Osteocyte (in vitro differentiated cells): ENCODE results near the gene PRDM2. TPM values are rescaled to one million over a fixed set of nuclear protein-coding genes. Genes with fewer than 3 reads are reported as not detected.

Experiments used
- DNase-seq: peaks from one replicate; pipeline ENCODE4 v3.0.0; 2021; ENCODE audit warnings: mixed read lengths; ENCODE audit not compliant: unreplicated experiment; ENCODE audit errors: extremely low spot score
- H3K27ac Mint-ChIP-seq: one replicate; pipeline ENCODE4 v1.8.0; 2021; ENCODE audit warnings: mild to moderate bottlenecking, mixed read lengths; ENCODE audit not compliant: unreplicated experiment
- H3K27me3 Mint-ChIP-seq: one replicate; pipeline ENCODE4 v1.8.0; 2021; ENCODE audit warnings: mixed read lengths; ENCODE audit not compliant: unreplicated experiment
- H3K36me3 Mint-ChIP-seq: one replicate; pipeline ENCODE4 v1.8.0; 2021; ENCODE audit warnings: mixed read lengths; ENCODE audit not compliant: unreplicated experiment
- H3K4me1 Mint-ChIP-seq: one replicate; pipeline ENCODE4 v1.8.0; 2021; ENCODE audit warnings: mixed read lengths; ENCODE audit not compliant: unreplicated experiment
- H3K4me3 Mint-ChIP-seq: one replicate; pipeline ENCODE4 v1.8.0; 2021; ENCODE audit warnings: mild to moderate bottlenecking, moderate library complexity, mixed read lengths; ENCODE audit not compliant: unreplicated experiment
- H3K9me3 Mint-ChIP-seq: one replicate; pipeline ENCODE4 v1.8.0; 2021; ENCODE audit warnings: mixed read lengths; ENCODE audit not compliant: unreplicated experiment
- total RNA-seq: library from RNA; stranded (reverse); gene quantifications from 2 replicates; pipeline ENCODE4 v1.2.1, GENCODE V29; 2021
- TF ChIP-seq, protein P1 (sequence below): fragments of 200-600 bp; sonication (generic); IDR thresholded peaks from 2 replicates; pipeline ENCODE4 v1.5.0; 2021; ENCODE audit warnings: antibody characterized with exemption, mild to moderate bottlenecking, moderate library complexity

The PRDM2 gene
- total RNA-seq, 1 donor from 2014 or later = 51.7 TPM

- peaks cover 18% of the 10 kb centered on the region for H3K4me1 Mint-ChIP-seq
- TF ChIP-seq, protein P1, sequence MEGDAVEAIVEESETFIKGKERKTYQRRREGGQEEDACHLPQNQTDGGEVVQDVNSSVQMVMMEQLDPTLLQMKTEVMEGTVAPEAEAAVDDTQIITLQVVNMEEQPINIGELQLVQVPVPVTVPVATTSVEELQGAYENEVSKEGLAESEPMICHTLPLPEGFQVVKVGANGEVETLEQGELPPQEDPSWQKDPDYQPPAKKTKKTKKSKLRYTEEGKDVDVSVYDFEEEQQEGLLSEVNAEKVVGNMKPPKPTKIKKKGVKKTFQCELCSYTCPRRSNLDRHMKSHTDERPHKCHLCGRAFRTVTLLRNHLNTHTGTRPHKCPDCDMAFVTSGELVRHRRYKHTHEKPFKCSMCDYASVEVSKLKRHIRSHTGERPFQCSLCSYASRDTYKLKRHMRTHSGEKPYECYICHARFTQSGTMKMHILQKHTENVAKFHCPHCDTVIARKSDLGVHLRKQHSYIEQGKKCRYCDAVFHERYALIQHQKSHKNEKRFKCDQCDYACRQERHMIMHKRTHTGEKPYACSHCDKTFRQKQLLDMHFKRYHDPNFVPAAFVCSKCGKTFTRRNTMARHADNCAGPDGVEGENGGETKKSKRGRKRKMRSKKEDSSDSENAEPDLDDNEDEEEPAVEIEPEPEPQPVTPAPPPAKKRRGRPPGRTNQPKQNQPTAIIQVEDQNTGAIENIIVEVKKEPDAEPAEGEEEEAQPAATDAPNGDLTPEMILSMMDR = no peak
- no peaks in the 10 kb centered on the region for H3K9me3 Mint-ChIP-seq
- no peak overlapping the region for H3K27ac Mint-ChIP-seq
- peaks cover 26% of the 10 kb centered on the region for H3K36me3 Mint-ChIP-seq
- H3K27me3 Mint-ChIP-seq = no peaks in the 10 kb centered on the region
- no peak overlapping the region for H3K4me3 Mint-ChIP-seq
- DNase-seq = no peak
Measured at GRCh38 chr1:13788795-13789194, 88.8 kb downstream of the PRDM2 start.

- Mint-ChIP-seq H3K27ac (no peak overlapping the region), H3K36me3 (peaks cover 36% of the 10 kb centered on the region), H3K9me3 (no peaks in the 10 kb centered on the region), H3K4me3 (no peak overlapping the region), H3K27me3 (no peaks in the 10 kb centered on the region), H3K4me1 (peaks cover 2% of the 10 kb centered on the region)
- TF ChIP-seq, protein P1 = no peak
- DNase-seq = no peak
Measured at GRCh38 chr1:13790290-13791030, 90.5 kb downstream of the PRDM2 start.

DNA sequence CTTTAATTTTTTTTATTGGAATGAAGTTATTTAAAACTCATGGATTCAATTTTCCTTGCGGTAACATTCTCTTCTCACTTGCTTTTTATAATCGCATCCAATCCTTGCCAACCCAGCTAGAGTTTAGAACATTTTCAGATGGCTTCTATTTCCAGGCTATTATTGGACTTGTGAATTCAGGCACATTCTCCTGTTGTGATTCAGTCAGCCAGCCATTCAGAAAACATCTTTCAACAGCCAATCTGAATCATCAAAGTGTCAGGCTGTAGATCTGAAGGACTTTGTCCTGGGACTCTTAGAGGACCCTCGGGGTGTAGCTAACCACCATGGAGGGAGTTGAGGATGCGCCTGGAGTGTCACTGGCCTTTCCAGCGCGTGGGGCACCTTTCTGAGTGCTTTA lies 92.4 kb downstream of the PRDM2 start:
- no peaks in the 10 kb centered on the region for H3K27me3 Mint-ChIP-seq
- no peak for DNase-seq
- peaks cover 28% of the 10 kb centered on the region for H3K36me3 Mint-ChIP-seq
- no peaks in the 10 kb centered on the region for H3K4me1 Mint-ChIP-seq
- H3K4me3 Mint-ChIP-seq = no peak overlapping the region
- TF ChIP-seq, protein P1 = no peak
- H3K27ac Mint-ChIP-seq = no peak overlapping the region
- H3K9me3 Mint-ChIP-seq = no peaks in the 10 kb centered on the region

DNA sequence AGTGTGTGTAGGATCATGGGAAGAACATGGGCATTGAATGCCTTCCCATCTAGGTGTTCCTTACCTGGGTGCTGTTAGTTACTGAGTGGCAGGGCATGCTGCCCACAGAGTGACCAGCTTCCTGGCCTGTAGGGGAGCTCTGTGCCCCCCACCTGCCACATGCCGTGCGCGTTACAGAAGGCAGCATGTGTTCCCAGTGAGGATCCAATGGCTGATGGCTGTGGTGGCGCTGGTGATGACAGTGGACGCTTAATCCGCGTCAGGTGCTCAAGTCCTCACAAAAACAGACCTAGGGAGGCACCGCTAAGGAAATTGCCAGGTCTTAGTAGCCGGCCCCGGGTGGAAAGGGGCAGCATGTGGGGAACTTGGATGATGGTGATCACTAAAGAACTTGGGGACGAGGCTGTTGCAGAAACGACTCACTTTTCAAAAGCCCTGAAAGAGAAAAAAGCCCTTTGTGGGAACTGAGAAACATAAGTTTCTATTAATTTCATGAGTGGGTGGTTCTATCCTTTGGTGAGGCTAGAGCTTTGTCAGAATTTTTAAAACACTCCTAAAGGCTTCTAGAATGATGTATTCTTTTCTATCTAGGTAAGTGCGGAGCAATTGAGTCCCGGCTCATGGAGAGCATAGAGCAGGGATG lies 93.2 kb downstream of the PRDM2 start:
- H3K27ac Mint-ChIP-seq = no peak overlapping the region
- H3K27me3 Mint-ChIP-seq = no peaks in the 10 kb centered on the region
- no peaks in the 10 kb centered on the region for H3K4me1 Mint-ChIP-seq
- H3K9me3 Mint-ChIP-seq = no peaks in the 10 kb centered on the region
- TF ChIP-seq, protein P1 = no peak
- no peak overlapping the region for H3K4me3 Mint-ChIP-seq
- DNase-seq = no peak
- H3K36me3 Mint-ChIP-seq = peaks cover 22% of the 10 kb centered on the region
